Measurements from ENCODE around the gene CAMK1.

CAMK1 gene

GRCh38 chr3:9769426-9770275 is at the start of gene CAMK1:
TSS of gene CAMK1 (minus strand) at chr3:9769947. CDS start at chr3:9767749, 2,198 bp downstream.
- DNase-seq = no peak

- DNase-seq = no peak
These were observed 49.1 kb upstream of the CAMK1 start for GRCh38 chr3:9818666-9819335.

GRCh38 chr3:9817436-9817835 is 47.7 kb upstream of the CAMK1 start:
- DNase-seq = no peak

GRCh38 chr3:9815986-9816385 is 46.2 kb upstream of the CAMK1 start:
- DNase-seq = no peak

- no peak for DNase-seq
These were observed 43.2 kb upstream of the CAMK1 start for GRCh38 chr3:9812870-9813483.

- DNase-seq = no peak
These were observed 41.1 kb upstream of the CAMK1 start for GRCh38 chr3:9810846-9811245.

GRCh38 chr3:9810433-9810770 is 40.7 kb upstream of the CAMK1 start:
- no peak for DNase-seq

GRCh38 chr3:9809615-9810432 is 40.1 kb upstream of the CAMK1 start, which contains the start of gene TTLL3:
TSS of gene TTLL3 (plus strand) at chr3:9810262. CDS start at chr3:9810662, 400 bp downstream.
- DNase-seq = no peak

- DNase-seq = no peak
These were observed 39.5 kb upstream of the CAMK1 start for GRCh38 chr3:9809239-9809614.

- no peak for DNase-seq
These were observed 38.7 kb upstream of the CAMK1 start for GRCh38 chr3:9808345-9809037.

GRCh38 chr3:9807981-9808344 is 38.2 kb upstream of the CAMK1 start:
- DNase-seq = no peak

GRCh38 chr3:9806688-9807589 is 37.2 kb upstream of the CAMK1 start:
- DNase-seq = no peak

GRCh38 chr3:9806137-9806536 is 36.4 kb upstream of the CAMK1 start:
- no peak for DNase-seq

- DNase-seq = no peak
These were observed 35.2 kb upstream of the CAMK1 start for GRCh38 chr3:9804996-9805395.

GRCh38 chr3:9803494-9803893 is 33.7 kb upstream of the CAMK1 start:
- DNase-seq = no peak

- DNase-seq = no peak
These were observed 30.8 kb upstream of the CAMK1 start for GRCh38 chr3:9800529-9800928.

- no peak for DNase-seq
These were observed 27.6 kb upstream of the CAMK1 start for GRCh38 chr3:9797196-9797945.

GRCh38 chr3:9795207-9795606 is 25.5 kb upstream of the CAMK1 start:
- no peak for DNase-seq

- no peak for DNase-seq
These were observed 24.7 kb upstream of the CAMK1 start for GRCh38 chr3:9794400-9794799.

- DNase-seq = peak; percentile 23
These were observed 23.5 kb upstream of the CAMK1 start for GRCh38 chr3:9793161-9793781.

All from KG1 (cell line).